GM10847 (cell line): Measurements from ENCODE around the gene CENPP.

Experiments
- POLR2A ChIP-seq: IDR thresholded peaks from 2 replicates; pipeline ENCODE4 v1.6.1; 2011; ENCODE audit not compliant: insufficient read length; ENCODE audit errors: extremely low read depth

The CENPP gene

DNA sequence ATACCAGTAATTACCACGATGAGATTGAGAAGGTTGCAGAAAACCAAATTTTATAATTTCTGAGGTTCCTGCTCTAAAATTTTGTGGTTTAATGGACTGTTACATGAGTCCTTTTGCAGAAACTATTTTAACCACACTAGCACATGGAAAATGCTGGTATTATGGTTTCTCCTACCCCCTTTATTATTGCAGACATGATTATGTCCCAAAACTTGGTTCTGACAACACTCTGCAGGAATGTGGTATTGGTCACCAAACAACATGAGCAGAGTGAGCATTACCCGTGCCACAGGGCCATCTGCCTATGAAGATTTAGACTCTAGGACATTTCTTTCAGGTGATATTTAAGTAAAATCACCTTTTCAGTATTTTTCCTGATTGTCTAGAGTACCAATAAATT is 212.8 kb downstream of the CENPP start:
- TF ChIP-seq POLR2A, result no peak

GRCh38 chr9:92543972-92544371 is 218.2 kb downstream of the CENPP start:
- no peak for TF ChIP-seq POLR2A

DNA sequence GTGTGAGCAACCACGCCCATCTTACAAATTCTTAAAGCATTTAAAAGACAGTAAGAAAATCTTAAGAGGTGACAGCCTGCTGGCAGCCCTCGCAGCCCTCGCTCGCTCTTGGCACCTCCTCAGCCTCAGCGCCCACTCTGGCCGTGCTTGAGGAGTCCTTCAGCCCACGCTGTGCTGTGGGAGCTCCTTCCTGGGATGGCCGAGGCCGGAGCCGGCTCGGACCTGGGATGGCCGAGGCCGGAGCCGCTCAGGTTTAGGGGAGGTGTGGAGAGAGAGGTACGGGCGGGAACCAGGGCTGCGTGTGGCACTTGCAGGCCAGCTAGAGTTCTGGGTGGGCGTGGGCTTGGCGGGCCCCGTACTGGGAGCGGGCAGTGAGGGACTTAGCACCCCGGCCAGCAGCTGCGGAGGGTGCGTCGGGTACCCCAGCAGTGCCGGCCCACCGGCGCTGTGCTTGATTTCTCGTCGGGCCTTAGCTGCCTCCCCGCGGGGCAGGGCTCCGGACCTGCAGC is 219.3 kb downstream of the CENPP start:
- no peak for TF ChIP-seq POLR2A

DNA sequence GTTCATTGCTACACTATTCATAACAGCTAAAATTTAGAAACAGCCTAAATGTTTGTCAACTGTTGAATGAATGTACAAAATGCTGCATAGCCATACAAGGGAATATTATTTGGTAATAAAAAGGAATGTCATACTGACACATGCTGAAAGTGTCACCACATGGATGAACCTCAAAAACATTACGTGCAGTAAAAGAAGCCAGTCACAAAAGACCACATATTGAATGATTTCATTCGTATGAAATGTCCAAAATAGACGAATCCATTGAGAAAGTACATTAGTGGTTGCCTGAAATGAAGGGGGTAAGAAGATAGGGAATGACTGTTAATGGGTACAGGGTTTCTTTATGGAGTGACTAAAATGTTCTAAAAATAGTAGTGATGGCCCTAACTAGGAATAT is 221.6 kb downstream of the CENPP start:
- no peak for TF ChIP-seq POLR2A

GRCh38 chr9:92550765-92551164 is 225.0 kb downstream of the CENPP start:
- no peak for TF ChIP-seq POLR2A

DNA sequence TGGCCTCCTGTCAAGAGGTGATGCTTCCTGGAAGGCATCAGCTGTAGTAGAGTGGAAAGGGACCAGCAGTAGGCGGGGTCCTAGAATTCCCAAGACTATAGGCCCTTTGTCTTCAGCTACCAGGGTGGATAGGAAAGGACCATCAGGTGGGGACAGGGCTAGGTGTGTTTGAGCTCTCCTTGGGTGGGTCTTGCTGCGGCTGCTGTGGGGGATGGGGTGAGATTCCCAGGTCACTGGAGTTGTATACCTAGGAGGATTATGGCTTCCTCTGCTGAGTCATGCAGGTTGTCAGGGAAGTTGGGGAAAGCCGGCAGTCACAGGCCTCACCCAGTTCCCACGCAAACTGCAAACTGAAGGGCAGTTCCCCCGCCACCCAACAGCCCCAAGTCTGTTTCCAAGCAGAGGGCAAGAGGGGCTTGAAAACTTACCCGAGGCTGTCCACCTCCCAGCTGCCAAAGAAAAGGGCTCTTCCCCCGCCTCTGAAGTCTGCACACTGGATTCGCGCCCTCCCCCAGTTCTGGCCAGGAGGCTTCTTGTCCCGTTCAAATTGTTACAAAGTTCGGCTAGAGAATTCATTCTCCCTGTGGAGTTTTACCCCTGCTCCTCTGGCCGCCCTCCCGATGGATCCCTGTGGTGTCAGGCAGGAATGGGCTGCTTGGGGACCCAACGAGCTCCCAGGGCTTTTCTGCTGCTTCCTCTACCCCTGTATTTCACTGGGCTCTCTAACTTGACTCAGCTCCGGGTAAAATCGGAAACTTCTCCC is 233.0 kb downstream of the CENPP start:
- no peak for TF ChIP-seq POLR2A

DNA sequence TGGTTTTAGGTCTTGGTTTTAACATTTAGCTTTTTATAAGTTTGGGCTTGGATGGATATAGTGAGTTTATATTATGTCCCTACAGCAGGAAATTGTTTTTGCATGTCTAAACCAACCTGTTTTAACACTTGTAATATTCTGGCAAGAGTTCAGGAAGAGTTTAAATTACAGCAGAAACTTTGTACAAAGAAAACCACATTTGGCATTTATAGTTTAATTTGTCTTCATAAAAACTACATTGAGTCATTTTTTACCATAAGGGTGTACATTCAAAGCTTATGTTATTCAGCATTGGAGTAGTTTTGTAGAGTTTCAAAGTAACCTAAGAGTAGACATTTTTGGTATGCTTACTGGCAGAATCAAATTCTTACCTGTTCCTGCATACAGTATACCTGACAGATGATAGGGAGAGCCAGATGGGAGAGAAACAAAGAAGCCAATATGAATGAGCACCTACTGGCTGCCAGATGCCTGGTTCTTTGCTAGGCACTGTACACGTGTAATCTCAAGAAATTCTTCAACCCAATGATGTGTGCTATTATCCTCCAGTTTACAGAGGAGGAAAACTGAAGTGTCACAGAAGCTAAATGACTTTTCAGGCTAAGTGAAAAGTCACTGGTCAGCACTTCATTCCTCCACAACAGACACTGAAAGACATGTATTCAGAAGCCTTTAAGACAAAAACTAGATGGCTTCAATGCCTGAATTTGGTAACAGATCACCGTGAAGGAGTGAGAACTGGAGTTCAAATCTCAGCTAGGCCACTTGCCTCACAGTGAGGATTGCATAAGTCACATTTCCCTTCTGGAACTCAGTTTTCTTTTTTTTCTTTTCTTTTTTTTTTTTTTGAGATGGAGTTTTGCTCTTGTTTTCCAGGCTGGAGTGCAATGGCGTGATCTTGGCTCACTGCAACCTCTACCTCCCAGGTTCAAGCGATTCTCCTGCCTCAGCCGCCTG is 235.9 kb downstream of the CENPP start:
- TF ChIP-seq POLR2A, result no peak

DNA sequence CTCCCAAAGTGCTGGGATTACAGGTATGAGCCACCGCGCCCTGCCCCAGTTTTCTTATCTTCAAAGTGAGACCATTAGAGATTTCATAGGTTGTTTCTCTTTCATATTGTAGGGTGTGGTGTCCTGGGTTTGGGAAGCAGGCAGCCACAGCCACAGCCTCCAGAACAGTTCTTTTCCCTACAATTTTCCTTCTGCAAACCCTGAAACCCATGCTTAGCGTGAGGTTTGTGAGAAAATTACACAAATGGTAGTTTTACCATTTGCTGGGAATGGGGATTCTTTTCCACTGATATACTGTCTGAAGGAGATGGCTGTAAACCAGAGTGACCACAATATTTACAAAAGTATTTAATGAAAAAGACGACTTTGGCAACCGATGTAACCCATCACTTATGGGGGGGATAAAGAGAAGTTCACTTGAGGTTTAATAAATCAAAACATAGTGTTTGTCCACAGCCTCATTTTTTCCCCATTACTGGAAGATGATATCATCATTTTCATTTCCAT is 236.8 kb downstream of the CENPP start:
- TF ChIP-seq POLR2A, result no peak

DNA sequence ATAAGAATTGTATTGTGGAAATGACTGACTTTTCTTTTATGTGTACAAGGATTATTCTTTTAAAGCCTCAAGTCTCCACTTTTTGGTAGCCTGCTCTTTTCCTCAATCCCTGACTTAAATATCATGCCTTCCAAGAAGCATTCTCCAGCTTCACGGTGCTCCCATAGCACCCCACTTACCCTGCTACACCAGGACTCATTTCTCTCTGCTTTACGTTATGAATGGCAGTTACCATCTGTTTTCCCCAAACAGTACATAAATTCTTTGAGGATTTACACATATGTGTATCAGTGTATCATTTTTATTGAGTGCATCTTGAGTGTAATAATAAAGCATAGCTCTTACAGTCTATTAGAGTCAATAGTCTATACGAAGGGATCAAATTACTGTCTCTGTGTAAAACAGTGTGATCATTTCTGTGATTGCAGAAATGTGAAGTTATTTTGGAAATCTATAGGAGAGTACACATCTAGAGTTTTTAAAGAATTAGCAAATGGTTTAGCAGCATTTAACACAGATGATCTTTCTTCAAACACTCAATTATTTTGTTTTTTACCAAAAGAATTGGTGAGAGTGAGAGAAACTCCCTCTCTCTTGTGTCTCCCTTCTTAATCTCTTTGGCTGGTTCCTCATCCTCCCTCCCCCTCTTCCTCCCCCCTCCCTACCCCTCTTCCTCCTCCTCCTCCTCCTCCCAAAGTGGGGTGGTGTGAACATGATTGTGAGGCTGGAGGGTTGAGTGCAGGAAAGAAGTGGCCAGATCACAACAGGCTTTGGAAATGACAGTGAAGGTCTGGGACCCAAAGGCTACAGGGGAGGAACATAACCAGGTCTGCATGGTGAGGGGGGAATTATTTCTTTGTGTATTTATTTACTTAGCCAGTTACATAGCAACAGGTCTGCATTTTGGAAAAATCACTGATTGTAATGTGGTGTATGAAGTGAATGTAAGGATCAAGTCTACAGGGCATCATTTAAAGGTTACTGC is 237.7 kb downstream of the CENPP start:
- no peak for TF ChIP-seq POLR2A

DNA sequence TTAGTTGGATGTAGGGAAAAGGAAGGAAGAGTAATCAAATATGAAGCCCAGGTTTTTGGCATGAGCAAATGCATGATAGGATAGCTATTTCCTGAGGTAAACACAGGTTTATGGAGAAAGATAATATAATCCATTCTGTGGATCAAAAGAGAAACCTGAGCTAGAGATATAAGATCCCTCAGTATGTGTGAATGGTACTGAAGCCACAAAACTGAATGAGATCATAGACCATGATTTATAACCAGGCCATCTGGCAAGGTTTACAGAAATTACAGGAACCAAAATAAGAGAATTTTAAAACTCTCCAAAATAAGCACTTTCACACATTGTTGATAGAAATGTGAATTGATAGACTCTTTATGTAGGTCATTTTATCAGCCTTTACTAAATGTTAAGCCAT is 238.8 kb downstream of the CENPP start:
- TF ChIP-seq POLR2A, result no peak

DNA sequence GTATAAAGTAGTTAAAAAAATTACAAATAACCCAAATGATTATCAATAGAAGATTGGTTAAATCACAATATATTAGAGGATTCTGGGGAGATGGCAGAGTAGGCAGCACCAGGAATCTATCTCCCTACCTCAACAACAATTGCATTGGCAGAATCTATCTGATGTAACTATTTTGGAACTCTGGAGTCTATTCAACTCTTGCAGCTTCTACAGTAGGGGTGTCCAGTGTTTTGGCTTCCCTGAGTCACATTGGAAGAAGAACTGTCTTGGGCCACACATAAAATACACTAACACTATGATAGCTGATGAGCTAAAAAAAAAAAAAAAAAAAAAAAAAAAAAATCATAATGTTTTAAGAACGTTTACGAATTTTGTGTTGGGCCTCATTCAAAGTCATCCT is 239.2 kb downstream of the CENPP start:
- no peak for TF ChIP-seq POLR2A

DNA sequence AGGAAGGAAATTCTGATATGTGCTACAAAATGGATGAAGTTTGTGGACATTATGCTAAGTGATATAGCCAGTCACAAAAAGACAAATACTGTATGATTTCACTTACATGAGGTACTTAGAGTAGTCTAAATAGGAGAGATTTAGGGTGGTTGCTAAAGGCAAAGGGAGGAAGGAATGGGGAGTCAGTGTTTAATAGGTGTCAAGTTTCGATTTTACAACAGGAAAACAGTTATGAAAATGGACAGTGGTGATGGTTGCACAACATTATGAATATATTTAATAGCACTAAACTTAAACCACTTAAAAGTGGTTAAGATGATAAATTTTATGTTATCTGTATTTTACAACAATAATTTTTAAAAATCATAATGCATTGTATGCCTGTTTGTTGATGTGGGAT is 250.4 kb downstream of the CENPP start:
- no peak for TF ChIP-seq POLR2A

DNA sequence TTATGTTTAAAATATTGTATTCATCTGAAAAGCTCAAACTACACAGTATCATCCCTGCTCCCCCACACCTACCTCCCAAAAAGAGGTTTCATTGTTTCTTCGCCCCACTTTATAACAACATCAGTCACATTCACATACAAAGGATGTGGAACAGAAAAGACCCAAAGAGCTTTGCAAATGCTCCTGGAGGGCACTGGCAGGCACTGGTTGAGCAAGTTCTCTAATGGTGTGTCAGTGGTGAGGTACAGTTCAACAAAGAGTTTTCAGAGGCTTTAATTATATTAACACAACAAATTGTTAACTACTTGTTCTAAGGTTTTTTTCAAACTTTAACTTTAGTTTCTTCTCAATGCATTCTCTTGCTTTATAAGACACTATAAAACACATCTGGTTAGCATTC is 264.2 kb downstream of the CENPP start:
- no peak for TF ChIP-seq POLR2A

DNA sequence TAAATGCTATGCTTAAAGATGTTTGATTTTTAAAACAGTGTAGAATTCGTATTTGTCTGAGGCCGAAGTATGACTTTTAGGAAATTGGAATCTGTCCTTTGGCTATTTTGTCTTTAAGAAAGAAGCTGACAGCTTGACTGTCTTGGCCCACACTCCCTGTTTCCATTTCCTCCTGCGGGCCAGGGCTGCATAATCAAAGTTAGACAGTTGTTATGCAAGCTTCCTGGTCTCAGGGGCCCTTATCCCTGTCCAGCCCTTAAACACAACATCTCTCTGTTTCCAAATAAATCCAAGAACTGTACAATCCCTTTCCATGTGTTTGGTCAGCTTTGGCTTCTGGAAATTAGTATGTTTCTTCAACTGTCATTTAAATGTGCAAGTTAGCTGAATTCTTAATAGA is 264.6 kb downstream of the CENPP start:
- no peak for TF ChIP-seq POLR2A

GRCh38 chr9:92592537-92592936 is 266.8 kb downstream of the CENPP start:
- TF ChIP-seq POLR2A, result no peak
